A549 (cell line): ENCODE data around the gene FOXP1. TPM values are rescaled to one million over a fixed set of nuclear protein-coding genes. Genes with fewer than 3 reads are reported as not detected.
A peak's percentile ranks its signal among the peaks of the same experiment; 100 is the strongest.

ENCODE experiments used
- ATAC-seq, 2 experiments: fragments of 200-7000 bp in 1 of 2; fragments of >200 bp in 1 of 2; cut with Nextera tagmentation in 1 of 2; cut with Tn5 transposase in 1 of 2; 3 replicates each; pipeline versions ENCODE4 v1.8.0 to v1.9.1; 2018 to 2020; ENCODE audit warnings: mild to moderate bottlenecking in 1 of 2, moderate library complexity in 1 of 2
- CTCF ChIA-PET: fragments of 300-600 bp; sonication (Branson Sonifier 250); formaldehyde crosslinking; extraction: SDS; loops from one replicate; lab custom pipeline; 2021; ENCODE audit warnings: antibody characterized with exemption, inconsistent platforms; lab: Yijun Ruan, JAX
- POLR2A ChIA-PET: fragments of 350-600 bp; formaldehyde crosslinking; extraction: SDS; loops from one replicate; lab custom pipeline; 2021; ENCODE audit warnings: antibody characterized with exemption, inconsistent platforms; lab: Yijun Ruan, JAX
- DNase-seq, 2 experiments: peaks; one replicate each; pipeline versions ENCODE4 v3.0.0 to v3.0.0-alpha.2; 2011 to 2016; ENCODE audit warnings: low read depth in 1 of 2, low spot score in 1 of 2
- FAIRE-seq: peaks from 2 replicates; lab custom pipeline; 2011; peaks lifted over from hg19 to GRCh38; lab: Jason Lieb, UNC
- H3K27ac ChIP-seq, 2 experiments: fragments of >200 bp; sonication (Bioruptor Twin); formaldehyde crosslinking; 3 replicates each; pipeline ENCODE4 v1.5.1; 2016 to 2017
- H3K4me1 ChIP-seq: fragments of >200 bp; sonication (Bioruptor Twin); formaldehyde crosslinking; 3 replicates; pipeline ENCODE4 v1.6.1; 2016
- H3K4me2 ChIP-seq: fragments of >200 bp; sonication (Bioruptor Twin); formaldehyde crosslinking; 3 replicates; pipeline ENCODE4 v1.6.1; 2016
- H3K4me3 ChIP-seq: fragments of >200 bp; sonication (Bioruptor Twin); formaldehyde crosslinking; 3 replicates; pipeline ENCODE4 v1.5.1; 2016
- H3K9me3 ChIP-seq: fragments of >200 bp; sonication (Bioruptor Twin); formaldehyde crosslinking; 3 replicates; pipeline ENCODE4 v1.6.1; 2016
- CBX2 ChIP-seq: fragments of 200-600 bp; sonication (generic); IDR thresholded peaks from 2 replicates; pipeline ENCODE4 v1.6.1; 2016; ENCODE audit warnings: low read depth, mild to moderate bottlenecking, borderline replicate concordance
- CHD2 ChIP-seq: fragments of 150-350 bp; IDR thresholded peaks from 2 replicates; pipeline ENCODE4 v1.6.1; 2014; ENCODE audit warnings: low read length; ENCODE audit not compliant: partially characterized antibody
- ESRRA ChIP-seq: fragments of 150-350 bp; IDR thresholded peaks from 2 replicates; pipeline ENCODE4 v1.6.1; 2014; ENCODE audit warnings: mild to moderate bottlenecking, low read length, borderline replicate concordance
- FOSB ChIP-seq: fragments of 250-450 bp; sonication (Bioruptor Pico); IDR thresholded peaks from 2 replicates; pipeline ENCODE4 v1.5.0; 2020; ENCODE audit warnings: mild to moderate bottlenecking, moderate library complexity
- FOSL2 ChIP-seq, 2 experiments: fragments of 450-650 bp in 1 of 2; fragments of >200 bp in 1 of 2; sonication (Bioruptor Twin) in 1 of 2; formaldehyde crosslinking; IDR thresholded peaks; 2 replicates each; pipeline versions ENCODE4 v1.5.0 to v1.6.1; 2016 to 2020; ENCODE audit warnings: mild to moderate bottlenecking in 1 of 2, moderate library complexity in 1 of 2
- HDAC2 ChIP-seq: fragments of 200-600 bp; sonication (generic); IDR thresholded peaks from 2 replicates; pipeline ENCODE4 v1.6.1; 2016
- HOXB5 ChIP-seq: fragments of 250-450 bp; sonication (Bioruptor Pico); IDR thresholded peaks from 2 replicates; pipeline ENCODE4 v1.5.0; 2020; ENCODE audit warnings: mild to moderate bottlenecking, moderate library complexity
- MAX ChIP-seq: IDR thresholded peaks from 2 replicates; pipeline ENCODE4 v1.6.1; 2012
- MAZ ChIP-seq: fragments of 150-350 bp; IDR thresholded peaks from 2 replicates; pipeline ENCODE4 v1.6.1; 2014; ENCODE audit warnings: antibody characterized with exemption, low read depth, low read length, borderline replicate concordance
- NFE2L2 ChIP-seq: fragments of 150-350 bp; conservative IDR thresholded peaks from 2 replicates; pipeline ENCODE4 v1.6.1; 2014; ENCODE audit warnings: low read length
- POLR2AphosphoS2 ChIP-seq: conservative IDR thresholded peaks from 2 replicates; pipeline ENCODE4 v1.6.1; 2012; ENCODE audit warnings: low read length, improper control_type of control experiment, inconsistent platforms
- RARB ChIP-seq: fragments of 250-450 bp; sonication (Bioruptor Pico); IDR thresholded peaks from 2 replicates; pipeline ENCODE4 v1.8.0; 2021; ENCODE audit warnings: mild to moderate bottlenecking, moderate library complexity
- RCOR1 ChIP-seq: fragments of 150-350 bp; IDR thresholded peaks from 2 replicates; pipeline ENCODE4 v1.6.1; 2014; ENCODE audit warnings: antibody characterized with exemption, low read length, low read depth
- RNF2 ChIP-seq: fragments of 200-600 bp; sonication (generic); IDR thresholded peaks from 2 replicates; pipeline ENCODE4 v1.6.1; 2016; ENCODE audit warnings: low read depth, mild to moderate bottlenecking, antibody characterized with exemption, moderate library complexity, borderline replicate concordance
- SMC3 ChIP-seq: fragments of >200 bp; sonication (Bioruptor Twin); formaldehyde crosslinking; IDR thresholded peaks from 3 replicates; pipeline ENCODE4 v1.6.1; 2018; ENCODE audit warnings: inconsistent platforms
- USF2 ChIP-seq: fragments of 450-650 bp; IDR thresholded peaks from 2 replicates; pipeline ENCODE4 v1.6.1; 2014; ENCODE audit warnings: antibody characterized with exemption
- ZC3H11A ChIP-seq: fragments of 450-650 bp; IDR thresholded peaks from 2 replicates; pipeline ENCODE4 v1.6.1; 2014; ENCODE audit warnings: antibody characterized with exemption, mild to moderate bottlenecking
- ZFP36 ChIP-seq: fragments of 450-650 bp; IDR thresholded peaks from 2 replicates; pipeline ENCODE4 v1.6.1; 2014; ENCODE audit warnings: borderline replicate concordance; ENCODE audit not compliant: partially characterized antibody
- WGBS: methylation state at CpG from one replicate; pipeline ENCODE4 v1.1.6; 2017; ENCODE audit errors: missing lambda C conversion rate; 5-methylcytosine and 5-hydroxymethylcytosine counted together
- polyA plus RNA-seq, 4 experiments: library from polyadenylated mRNA; depleted of rRNA in 3 of 4; stranded (reverse); fragments of >200 nt; fragmentation: RNase III in 1 of 4; extraction: RNeasy Plus Mini Kit Qiagen cat#74134 plus additional on column Dnase treatment in 1 of 4; gene quantifications; 2 replicates in 3 of 4; 3 replicates in 1 of 4; pipeline ENCODE4 v1.2.3, GENCODE V29; 2011 to 2017
- TF ChIP-seq, protein P1 (sequence below): fragments of 150-350 bp; IDR thresholded peaks from 2 replicates; pipeline ENCODE4 v1.6.1; 2014; ENCODE audit warnings: low read depth, mild to moderate bottlenecking, low read length
- TF ChIP-seq, protein P2 (sequence below): fragments of >200 bp; sonication (Bioruptor Twin); formaldehyde crosslinking; IDR thresholded peaks from 3 replicates; pipeline ENCODE4 v1.6.1; 2016
- TF ChIP-seq, protein P3 (sequence below): IDR thresholded peaks from 2 replicates; pipeline ENCODE4 v1.6.1; 2012; ENCODE audit warnings: low read depth, borderline replicate concordance

Gene FOXP1
- polyA plus RNA-seq, 2 of the 4 experiments (the other 2 are of a cell fraction), result 12.8 to 13.9 TPM

GRCh38 chr3:71584394-71585011, 975 bp upstream of the FOXP1 start:
- H3K4me3 ChIP-seq, result peak overlapping the region; percentile 75
- WGBS, result 2% methylated on average over 18 of the region's 18 CpGs
- DNase-seq (peak in 1 of 2 experiments; percentile 41), ATAC-seq (peak; percentile 11 to 34; a peak in 5 of 6 replicates), FAIRE-seq (no peak)
- H3K27ac ChIP-seq, result peak overlapping the region; percentile 95 to 100
- ChIA-PET CTCF (interaction anchor here (0.6 to 6.0 kb wide), 6 partner anchors 10 to 617 kb away, joined by 3 to 39 read pairs (median 8); no protein-coding TSS in a partner anchor), POLR2A (interaction anchor here (0.7 to 3.6 kb wide), 5 partner anchors 74 to 329 kb away, joined by 3 to 19 read pairs (median 15); no protein-coding TSS in a partner anchor)
- peak overlapping the region; percentile 95 for H3K4me2 ChIP-seq
- no peak for TF ChIP-seq HOXB5
- TF ChIP-seq, protein P1, sequence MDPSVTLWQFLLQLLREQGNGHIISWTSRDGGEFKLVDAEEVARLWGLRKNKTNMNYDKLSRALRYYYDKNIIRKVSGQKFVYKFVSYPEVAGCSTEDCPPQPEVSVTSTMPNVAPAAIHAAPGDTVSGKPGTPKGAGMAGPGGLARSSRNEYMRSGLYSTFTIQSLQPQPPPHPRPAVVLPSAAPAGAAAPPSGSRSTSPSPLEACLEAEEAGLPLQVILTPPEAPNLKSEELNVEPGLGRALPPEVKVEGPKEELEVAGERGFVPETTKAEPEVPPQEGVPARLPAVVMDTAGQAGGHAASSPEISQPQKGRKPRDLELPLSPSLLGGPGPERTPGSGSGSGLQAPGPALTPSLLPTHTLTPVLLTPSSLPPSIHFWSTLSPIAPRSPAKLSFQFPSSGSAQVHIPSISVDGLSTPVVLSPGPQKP, result no peak
- TF ChIP-seq RARB (CRISPR knock-in tag), result no peak
- TF ChIP-seq FOSB (CRISPR knock-in tag), result no peak
- TF ChIP-seq SMC3, result no peak
- TF ChIP-seq ZFP36, result no peak
- no peak for TF ChIP-seq RCOR1
- no peak for TF ChIP-seq NFE2L2
- TF ChIP-seq MAZ, result no peak
- no peak for TF ChIP-seq CHD2
- no peak for TF ChIP-seq FOSL2 (IDR thresholded peaks at IDR 0.05)
- TF ChIP-seq FOSL2 (CRISPR knock-in tag; IDR thresholded peaks at IDR 0.05), result no peak
- TF ChIP-seq ZC3H11A, result no peak
- no peak for TF ChIP-seq ESRRA
- no peak for TF ChIP-seq CBX2
- no peaks in the 10 kb centered on the region for H3K9me3 ChIP-seq
- H3K4me1 ChIP-seq, result peaks cover 33% of the 10 kb centered on the region

- Histone ChIP-seq H3K4me1 (peaks cover 49% of the 10 kb centered on the region), H3K4me2 (peak overlapping the region; percentile 95), H3K27ac (peak overlapping the region; percentile 95 to 100), H3K9me3 (no peaks in the 10 kb centered on the region), H3K4me3 (peak overlapping the region; percentile 75)
- 1% methylated on average over 31 of the region's 84 CpGs for WGBS
- ATAC-seq (peak; percentile 13 to 22; a peak in 5 of 6 replicates), DNase-seq (peak in 1 of 2 experiments; percentile 56), FAIRE-seq (no peak)
- POLR2A ChIA-PET, result interaction anchor here (0.7 to 3.6 kb wide), 12 partner anchors 35 to 388 kb away, joined by 3 to 19 read pairs (median 6); no protein-coding TSS in a partner anchor
- TF ChIP-seq RARB (CRISPR knock-in tag) (no peak), MAX (peak; percentile 31), HDAC2 (peak; percentile 19; the same call in 1 of the 2 replicates), ESRRA (no peak), RNF2 (0 out of 2 replicates have a peak, but pooled peaks have one; percentile 12), POLR2AphosphoS2 (no peak), USF2 (no peak)
- TF ChIP-seq, protein P2, sequence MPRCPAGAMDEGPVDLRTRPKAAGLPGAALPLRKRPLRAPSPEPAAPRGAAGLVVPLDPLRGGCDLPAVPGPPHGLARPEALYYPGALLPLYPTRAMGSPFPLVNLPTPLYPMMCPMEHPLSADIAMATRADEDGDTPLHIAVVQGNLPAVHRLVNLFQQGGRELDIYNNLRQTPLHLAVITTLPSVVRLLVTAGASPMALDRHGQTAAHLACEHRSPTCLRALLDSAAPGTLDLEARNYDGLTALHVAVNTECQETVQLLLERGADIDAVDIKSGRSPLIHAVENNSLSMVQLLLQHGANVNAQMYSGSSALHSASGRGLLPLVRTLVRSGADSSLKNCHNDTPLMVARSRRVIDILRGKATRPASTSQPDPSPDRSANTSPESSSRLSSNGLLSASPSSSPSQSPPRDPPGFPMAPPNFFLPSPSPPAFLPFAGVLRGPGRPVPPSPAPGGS, result no peak
- TF ChIP-seq, protein P3, sequence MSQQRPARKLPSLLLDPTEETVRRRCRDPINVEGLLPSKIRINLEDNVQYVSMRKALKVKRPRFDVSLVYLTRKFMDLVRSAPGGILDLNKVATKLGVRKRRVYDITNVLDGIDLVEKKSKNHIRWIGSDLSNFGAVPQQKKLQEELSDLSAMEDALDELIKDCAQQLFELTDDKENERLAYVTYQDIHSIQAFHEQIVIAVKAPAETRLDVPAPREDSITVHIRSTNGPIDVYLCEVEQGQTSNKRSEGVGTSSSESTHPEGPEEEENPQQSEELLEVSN, result 0 out of 2 replicates have a peak, but pooled peaks have one; percentile 20
- CTCF ChIA-PET, result interaction anchor here (0.7 to 5.8 kb wide), 9 partner anchors 11 to 1488 kb away, joined by 3 to 39 read pairs (median 3); no protein-coding TSS in a partner anchor
Observed at GRCh38 chr3:71582612-71583565, 639 bp downstream of the FOXP1 start.
